ENCODE data around the gene PRICKLE3.

The PRICKLE3 gene

GRCh38 chrX:49230500-49231232 is 44.5 kb upstream of the PRICKLE3 start:
- Mint-ChIP-seq H3K27ac (no peak overlapping the region), H3K27me3 (ENCODE audit: low read depth) (peaks cover 3% of the 10 kb centered on the region), H3K4me3 (peak overlapping the region; percentile 67 to 69 (median 68)), H3K4me1 (no peaks in the 10 kb centered on the region), H3K36me3 (ENCODE audit: low read depth) (no peaks in the 10 kb centered on the region), H3K9me3 (peaks cover 22% of the 10 kb centered on the region)
- no peak for TF ChIP-seq CTCF (IDR thresholded peaks at IDR 0.05; ENCODE audit: unreplicated experiment in 3 of 3)

DNA sequence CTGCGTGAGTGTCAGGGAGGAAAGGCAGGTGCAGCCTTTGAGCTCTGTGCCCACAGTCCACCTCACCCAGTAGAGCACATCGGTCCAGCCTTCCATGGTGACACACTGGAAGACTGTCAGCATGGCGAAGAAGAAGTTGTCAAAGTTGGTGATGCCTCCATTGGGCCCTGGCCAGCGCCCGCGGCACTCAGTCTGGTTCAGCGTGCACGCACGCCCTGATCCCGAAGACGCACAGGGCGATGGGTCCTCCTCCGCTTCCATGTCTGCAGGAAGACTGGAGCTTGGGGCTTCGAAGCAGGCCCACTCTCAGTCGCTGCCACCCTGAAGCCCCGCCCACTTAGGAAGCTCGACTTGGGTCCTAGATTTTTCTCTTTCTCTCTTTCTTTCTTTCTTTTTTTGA is 42.0 kb upstream of the PRICKLE3 start:
- Mint-ChIP-seq H3K27me3 (ENCODE audit: low read depth) (peaks cover 3% of the 10 kb centered on the region), H3K27ac (no peak overlapping the region), H3K36me3 (ENCODE audit: low read depth) (no peaks in the 10 kb centered on the region), H3K4me3 (no peak overlapping the region), H3K9me3 (peaks cover 26% of the 10 kb centered on the region), H3K4me1 (no peaks in the 10 kb centered on the region)
- no peak for TF ChIP-seq CTCF (IDR thresholded peaks at IDR 0.05; ENCODE audit: unreplicated experiment in 3 of 3)

DNA sequence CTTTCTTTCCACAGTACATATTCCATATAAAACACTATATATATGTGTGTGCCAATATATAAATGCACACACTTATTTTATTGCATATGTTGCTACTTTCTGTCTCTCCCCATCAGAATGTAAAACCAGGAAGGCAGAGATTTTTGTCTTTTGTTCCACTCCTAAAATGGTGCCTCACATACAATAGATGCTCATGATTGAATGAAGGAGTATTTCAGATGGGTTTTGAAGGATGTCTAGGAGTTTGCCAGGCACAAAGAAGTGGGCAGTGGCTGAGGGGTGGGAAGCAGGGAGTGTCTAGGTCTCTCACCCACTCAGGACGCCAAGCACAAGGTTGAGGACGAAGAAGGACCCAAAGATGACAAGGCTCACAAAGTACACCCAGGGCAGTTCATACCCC is 41.6 kb upstream of the PRICKLE3 start:
- no peak overlapping the region for H3K4me3 Mint-ChIP-seq
- no peak for TF ChIP-seq CTCF (IDR thresholded peaks at IDR 0.05; ENCODE audit: unreplicated experiment in 3 of 3)
- H3K27me3 Mint-ChIP-seq (ENCODE audit: low read depth), result peaks cover 3% of the 10 kb centered on the region
- peaks cover 27% of the 10 kb centered on the region for H3K9me3 Mint-ChIP-seq
- H3K4me1 Mint-ChIP-seq, result no peaks in the 10 kb centered on the region
- no peak overlapping the region for H3K27ac Mint-ChIP-seq
- H3K36me3 Mint-ChIP-seq (ENCODE audit: low read depth), result no peaks in the 10 kb centered on the region

DNA sequence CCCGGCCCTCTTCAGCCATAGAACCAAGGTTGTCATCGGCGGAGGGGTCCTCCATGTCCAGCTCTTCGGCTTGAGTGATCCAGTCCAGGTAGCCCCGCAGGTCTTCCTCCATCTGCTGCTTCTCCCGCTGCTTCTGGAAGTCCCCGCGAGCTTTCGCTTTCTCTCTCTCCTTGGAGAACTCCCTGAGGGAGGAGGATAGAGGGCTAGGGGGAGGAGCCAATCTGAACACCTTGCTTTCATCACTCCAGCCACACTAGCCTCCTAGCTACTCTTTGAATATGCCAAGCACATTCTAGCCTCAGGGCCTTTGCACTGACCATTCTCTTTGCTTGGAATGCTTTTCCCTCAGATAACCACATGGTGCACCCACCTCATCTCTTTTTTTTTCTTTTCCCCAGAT is 40.8 kb upstream of the PRICKLE3 start:
- no peaks in the 10 kb centered on the region for H3K36me3 Mint-ChIP-seq (ENCODE audit: low read depth)
- H3K4me3 Mint-ChIP-seq, result no peak overlapping the region
- no peak for TF ChIP-seq CTCF (IDR thresholded peaks at IDR 0.05; ENCODE audit: unreplicated experiment in 3 of 3)
- H3K9me3 Mint-ChIP-seq, result peaks cover 27% of the 10 kb centered on the region
- H3K27ac Mint-ChIP-seq, result no peak overlapping the region
- H3K27me3 Mint-ChIP-seq (ENCODE audit: low read depth), result peaks cover 3% of the 10 kb centered on the region
- H3K4me1 Mint-ChIP-seq, result no peaks in the 10 kb centered on the region

DNA sequence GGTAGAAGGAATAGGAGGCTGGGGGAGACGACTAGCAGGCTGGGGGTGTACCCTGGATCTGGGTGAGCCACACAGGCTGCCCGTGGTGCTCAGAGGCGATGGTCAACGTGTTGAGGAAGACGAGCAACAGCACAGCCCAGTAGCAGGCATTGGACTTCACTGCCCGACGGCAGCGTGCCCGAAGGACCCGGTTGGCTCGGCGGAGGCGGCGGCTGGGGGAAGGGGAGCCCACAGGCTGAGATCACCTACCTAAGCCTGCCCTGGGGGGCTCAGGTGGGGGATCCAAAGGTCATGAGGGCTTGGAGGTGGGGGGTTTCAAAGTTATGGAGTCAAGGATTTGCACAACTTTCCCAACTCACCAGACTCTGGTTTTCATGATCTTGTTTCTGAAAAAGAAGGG is 39.7 kb upstream of the PRICKLE3 start:
- Mint-ChIP-seq H3K9me3 (peaks cover 34% of the 10 kb centered on the region), H3K36me3 (ENCODE audit: low read depth) (no peaks in the 10 kb centered on the region), H3K4me3 (no peak overlapping the region), H3K27me3 (ENCODE audit: low read depth) (peaks cover 6% of the 10 kb centered on the region), H3K4me1 (no peaks in the 10 kb centered on the region), H3K27ac (no peak overlapping the region)
- no peak for TF ChIP-seq CTCF (IDR thresholded peaks at IDR 0.05; ENCODE audit: unreplicated experiment in 3 of 3)

- Mint-ChIP-seq H3K4me3 (no peak overlapping the region), H3K27me3 (ENCODE audit: low read depth) (peaks cover 13% of the 10 kb centered on the region), H3K9me3 (peaks cover 27% of the 10 kb centered on the region), H3K27ac (no peak overlapping the region), H3K36me3 (ENCODE audit: low read depth) (no peaks in the 10 kb centered on the region), H3K4me1 (no peaks in the 10 kb centered on the region)
- TF ChIP-seq CTCF (IDR thresholded peaks at IDR 0.05; ENCODE audit: unreplicated experiment in 3 of 3), result no peak
Measured at GRCh38 chrX:49221868-49222267, 35.7 kb upstream of the PRICKLE3 start.
